HK-2 (cell line): ENCODE results near the gene IZUMO2.
"Not testable (repeated sequence)": the region's sequence is repeated elsewhere in the genome, so short reads cannot be mapped to it uniquely, and the experiment has no call there.

Experiments
- DNase-seq: peaks from one replicate; pipeline ENCODE4 v3.0.0-alpha.2; 2018; ENCODE audit not compliant: unreplicated experiment

IZUMO2 gene

DNA sequence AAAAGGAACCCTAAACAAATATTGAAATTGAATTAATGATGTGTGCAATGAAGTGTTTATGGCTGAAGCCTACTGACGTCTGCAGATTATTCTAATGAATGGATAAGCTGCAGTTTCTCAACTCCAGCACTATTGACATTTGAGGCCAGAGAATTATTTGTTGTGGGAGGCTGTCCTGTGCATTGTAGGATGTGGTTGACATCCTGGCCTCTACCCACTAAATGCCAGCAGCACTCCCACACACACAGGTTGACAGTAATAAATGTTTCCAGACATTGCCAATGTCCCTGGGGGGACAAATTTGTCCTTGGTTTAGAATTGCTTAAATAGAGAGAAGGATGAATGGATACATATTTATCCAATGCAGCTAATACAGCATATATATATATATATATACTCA lies 21.1 kb upstream of the IZUMO2 start:
- DNase-seq: no peak

GRCh38 chr19:50181121-50181520 lies 18.0 kb upstream of the IZUMO2 start:
- DNase-seq: no peak

GRCh38 chr19:50178859-50179537 lies 15.9 kb upstream of the IZUMO2 start:
- DNase-seq: peak; percentile 13

DNA sequence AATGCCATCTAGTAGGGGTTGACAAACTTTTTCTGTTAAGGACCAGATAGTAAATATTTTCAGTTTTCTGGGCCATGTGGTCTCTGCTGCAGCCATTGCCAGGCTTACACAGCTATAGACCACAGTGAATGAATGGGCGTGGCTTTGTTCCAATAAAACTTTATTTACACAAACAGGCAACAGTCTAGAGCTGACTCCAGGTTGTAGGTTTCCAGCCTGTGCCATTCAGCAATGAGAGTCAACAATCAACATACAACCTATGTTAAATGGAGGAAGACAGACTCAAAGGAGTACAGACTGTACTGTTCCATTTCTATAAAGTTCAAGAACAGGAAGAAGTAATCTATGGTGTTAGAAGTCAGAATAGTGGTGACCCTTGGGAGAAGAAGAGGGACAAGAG lies 15.2 kb upstream of the IZUMO2 start:
- no peak for DNase-seq

GRCh38 chr19:50176775-50177174 lies 13.7 kb upstream of the IZUMO2 start:
- DNase-seq: no peak

DNA sequence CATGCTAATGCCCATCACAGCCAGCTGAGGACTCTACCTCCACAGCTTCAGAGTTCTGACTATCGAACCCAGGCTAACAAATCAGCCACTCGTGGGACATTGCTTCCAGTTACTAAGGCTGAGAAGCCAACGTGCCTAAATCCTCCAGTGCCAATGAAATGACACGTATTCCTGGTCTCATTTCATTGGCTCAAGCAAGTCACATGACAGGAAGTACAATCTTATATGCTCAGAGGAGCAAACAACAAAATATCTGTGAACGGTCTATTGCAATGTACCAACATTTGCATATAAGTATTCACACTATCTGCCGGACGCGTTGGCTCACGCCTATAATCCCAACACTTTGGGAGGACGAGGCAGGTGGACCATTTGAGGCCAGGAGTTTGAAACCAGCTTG lies 12.8 kb upstream of the IZUMO2 start:
- DNase-seq: no peak

GRCh38 chr19:50174100-50174793 lies 11.2 kb upstream of the IZUMO2 start:
- no peak for DNase-seq

DNA sequence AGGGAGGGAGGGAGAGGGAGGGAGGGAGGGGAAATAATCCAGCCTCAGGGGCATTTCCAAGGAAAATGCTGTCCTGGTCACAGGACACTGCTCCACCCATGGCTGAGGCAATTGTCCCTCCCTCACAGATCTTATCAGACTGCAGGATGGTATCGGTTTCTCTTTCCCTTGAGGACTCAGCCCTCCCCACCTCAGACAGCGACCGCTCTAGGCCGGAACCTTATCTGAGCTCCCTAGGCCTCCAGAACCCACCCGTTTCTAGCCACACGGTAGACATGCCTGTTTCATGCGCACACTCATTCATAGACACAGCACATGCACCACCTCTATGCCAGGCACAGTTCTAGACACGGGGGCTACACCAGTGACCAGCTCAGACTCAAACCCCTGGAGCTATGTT lies 10.0 kb upstream of the IZUMO2 start:
- DNase-seq: no peak

- DNase-seq: no peak
Measured at GRCh38 chr19:50172726-50173125, 9.6 kb upstream of the IZUMO2 start.

- DNase-seq: no peak
Measured at GRCh38 chr19:50171752-50172151, 8.7 kb upstream of the IZUMO2 start.

GRCh38 chr19:50167314-50167721 lies 4.2 kb upstream of the IZUMO2 start:
- peak; percentile 43 for DNase-seq

DNA sequence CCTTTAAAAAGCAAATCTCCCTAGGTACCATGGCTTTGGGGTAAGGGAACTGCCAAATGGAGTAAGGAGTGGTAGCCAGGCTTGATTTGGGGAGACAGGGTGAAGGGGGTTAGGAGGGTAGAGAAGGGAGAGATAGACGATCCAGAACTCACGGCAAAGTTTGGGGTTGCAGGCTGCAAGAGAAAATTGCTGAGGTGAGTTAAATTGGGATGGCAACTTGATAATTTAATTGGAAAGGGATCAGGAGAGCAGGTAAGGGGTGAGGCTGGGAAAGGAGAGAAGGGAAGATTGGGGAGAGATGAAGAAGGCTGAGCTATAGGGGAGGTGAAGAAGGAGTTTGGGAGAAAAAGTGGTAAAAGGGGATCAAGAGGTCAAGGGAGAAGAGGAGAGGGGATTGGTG lies 4.0 kb downstream of the IZUMO2 start:
- DNase-seq: no peak

GRCh38 chr19:50158577-50158976 lies 4.5 kb downstream of the IZUMO2 start:
- no peak for DNase-seq

GRCh38 chr19:50155520-50156109 lies 7.5 kb downstream of the IZUMO2 start:
- no peak for DNase-seq

DNA sequence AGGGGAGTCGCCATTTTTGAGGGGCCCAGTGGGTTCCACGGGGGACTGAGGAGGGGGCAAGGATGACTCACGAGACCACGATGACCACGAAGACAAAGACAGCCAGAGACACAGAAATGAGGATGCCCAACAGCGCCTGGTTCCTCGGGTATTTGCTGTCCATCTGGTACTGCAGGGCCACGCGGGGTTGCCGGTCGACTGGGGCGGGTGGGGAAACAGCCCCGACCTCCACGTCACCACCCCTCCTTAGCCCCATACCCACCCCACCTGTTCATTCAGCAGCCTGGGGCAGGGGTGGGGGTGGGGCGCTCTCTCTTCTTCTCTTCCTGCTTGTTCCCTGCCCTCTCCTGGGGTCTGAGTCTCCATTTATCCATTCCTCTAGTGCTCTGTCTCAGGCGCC lies 8.6 kb downstream of the IZUMO2 start:
- DNase-seq: no peak

DNA sequence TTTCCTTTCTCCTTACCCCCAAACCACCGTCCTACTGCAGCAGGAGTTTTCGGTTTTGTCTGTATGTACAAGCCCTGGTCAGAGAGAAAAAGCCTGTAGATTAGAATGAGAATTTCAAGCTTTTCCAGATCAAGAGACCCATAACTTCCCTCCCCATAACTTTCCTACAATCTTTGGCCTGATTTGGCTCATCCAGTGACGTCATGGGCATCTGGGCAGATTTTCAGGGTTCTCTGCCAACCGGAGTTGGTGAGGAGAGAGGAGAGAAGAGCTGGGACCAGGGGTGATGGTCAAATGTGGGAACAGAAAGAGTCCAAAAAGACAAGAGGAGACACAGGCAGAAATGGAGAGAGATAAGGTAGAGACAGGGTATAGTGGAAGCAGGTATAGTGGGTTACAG lies 10.5 kb downstream of the IZUMO2 start:
- no peak for DNase-seq

GRCh38 chr19:50148528-50148927 lies 14.6 kb downstream of the IZUMO2 start:
- DNase-seq: no peak

DNA sequence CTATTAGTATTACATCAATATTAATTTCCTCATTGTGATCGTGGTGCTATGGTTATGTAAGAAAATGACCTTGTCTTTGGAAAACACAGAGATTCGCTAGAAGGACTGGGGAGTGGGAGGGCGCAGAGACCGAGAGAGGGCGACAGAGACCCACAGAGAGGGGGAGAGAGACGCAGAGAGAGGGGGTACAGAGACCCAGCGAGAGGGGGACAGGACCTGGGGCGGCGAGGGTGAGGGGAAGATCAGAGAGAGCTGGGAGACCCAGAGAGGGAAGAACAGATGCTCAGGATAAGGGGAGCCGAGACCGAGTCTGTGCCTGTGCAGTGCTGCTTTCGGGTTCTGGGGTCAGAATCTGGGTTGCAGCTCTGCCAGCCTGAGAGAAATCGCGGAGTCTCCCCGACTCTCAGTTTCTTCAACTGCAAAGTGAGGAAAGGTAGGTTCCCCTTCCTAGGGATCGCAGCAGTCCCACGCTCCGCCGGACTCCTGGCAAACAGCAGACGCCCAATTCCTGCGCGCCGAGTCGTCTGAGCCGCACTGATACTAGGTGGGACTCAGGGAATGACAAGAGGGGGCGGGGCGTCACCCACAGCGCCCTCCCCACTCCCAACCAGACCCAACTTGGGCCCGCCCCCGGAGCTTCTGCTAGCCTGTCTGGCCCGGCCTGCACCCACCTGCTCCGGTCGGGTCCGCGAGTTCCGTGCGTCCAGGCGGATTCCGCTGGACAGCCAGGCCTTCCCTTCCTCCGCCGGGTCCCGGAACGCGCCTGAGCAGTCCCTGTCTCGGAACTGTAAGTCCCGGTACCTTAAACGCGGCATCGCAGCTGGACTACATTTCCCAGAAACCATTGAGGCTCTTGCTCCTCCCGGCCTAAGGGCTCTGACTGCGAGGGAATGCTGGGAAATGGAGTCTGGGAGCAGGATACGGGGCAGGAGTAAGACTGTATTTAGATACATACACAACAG lies 15.3 kb downstream of the IZUMO2 start:
- DNase-seq: peak; percentile 74

DNA sequence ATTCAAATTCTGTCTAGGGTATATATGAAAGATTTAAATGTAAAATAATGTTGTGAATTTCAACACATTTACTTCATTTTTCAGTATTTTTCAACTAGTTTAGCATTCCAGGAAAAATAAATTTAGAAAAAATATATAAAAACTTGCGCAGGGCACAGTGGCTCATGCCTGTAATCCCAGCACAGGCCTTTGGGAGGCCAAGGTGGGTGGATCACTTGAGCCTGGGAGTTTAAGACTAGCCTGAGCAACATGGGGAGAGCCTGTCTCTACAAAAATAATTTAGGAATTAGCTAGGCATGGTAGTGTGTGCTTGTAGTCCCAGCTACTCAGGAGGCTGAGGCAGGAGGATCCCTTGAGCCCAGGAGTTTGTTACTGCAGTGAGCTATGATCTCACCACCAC lies 21.2 kb downstream of the IZUMO2 start:
- DNase-seq: not testable (repeated sequence)

DNA sequence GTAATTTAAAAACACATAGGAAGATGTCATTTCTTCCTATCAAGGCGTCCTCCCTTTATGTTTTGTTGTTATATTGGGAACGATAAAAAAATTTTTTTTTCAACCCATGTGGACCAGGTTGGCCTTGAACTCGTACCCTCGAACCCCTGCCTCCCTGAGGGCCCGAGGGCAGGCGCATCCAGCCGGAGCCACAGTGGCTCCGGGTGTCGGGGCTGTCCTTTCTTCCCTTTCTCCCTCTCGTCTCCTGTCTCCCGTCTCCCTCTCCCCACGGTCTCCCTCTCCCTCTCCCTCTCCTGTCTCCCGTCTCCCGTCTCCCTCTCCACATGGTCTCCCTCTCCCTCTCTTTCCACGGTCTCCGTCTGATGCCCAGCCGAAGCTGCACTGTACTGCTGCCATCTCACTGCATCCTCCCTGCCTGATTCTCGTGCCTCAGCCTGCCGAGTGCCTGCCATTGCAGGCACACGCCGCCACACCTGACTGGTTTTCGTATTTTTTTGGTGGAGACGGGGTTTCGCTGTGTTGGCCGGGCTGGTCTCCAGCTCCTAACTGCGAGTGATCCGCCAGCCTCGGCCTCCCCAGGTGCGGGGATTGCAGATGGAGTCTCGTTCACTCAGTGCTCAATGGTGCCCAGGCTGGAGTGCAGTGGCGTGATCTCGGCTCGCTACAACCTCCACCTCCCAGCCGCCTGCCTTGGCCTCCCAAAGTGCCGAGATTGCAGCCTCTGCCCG lies 22.8 kb downstream of the IZUMO2 start:
- not testable (repeated sequence) for DNase-seq

- DNase-seq: not testable (repeated sequence)
Measured at GRCh38 chr19:50136603-50137365, 26.3 kb downstream of the IZUMO2 start.
